ENCODE results near the gene MTIF2.
A peak's percentile ranks its signal among the peaks of the same experiment; 100 is the strongest.

Gene MTIF2

GRCh38 chr2:55268907-55269644 lies at the start of gene MTIF2:
MTIF2 (minus strand) TSS chr2:55269231; CDS start chr2:55263858, 5,373 bp downstream.
- peak; percentile 92 for DNase-seq (ENCODE audit: low read depth)
- no peak for TF ChIP-seq CTCF (IDR thresholded peaks at IDR 0.05; ENCODE audit: insufficient read depth, low read depth, low read length, missing control alignments)
- H3K4me3 ChIP-seq (ENCODE audit: low read length), result peak within 1 kb of the TSS; percentile 81

GRCh38 chr2:55314985-55315384 lies 46.0 kb upstream of the MTIF2 start:
- DNase-seq (ENCODE audit: low read depth), result no peak
- no peak overlapping the region for H3K4me3 ChIP-seq (ENCODE audit: low read length)
- TF ChIP-seq CTCF (IDR thresholded peaks at IDR 0.05; ENCODE audit: insufficient read depth, low read depth, low read length, missing control alignments), result no peak

GRCh38 chr2:55311444-55311870 lies 42.4 kb upstream of the MTIF2 start:
- peak; percentile 46 for TF ChIP-seq CTCF (IDR thresholded peaks at IDR 0.05; ENCODE audit: insufficient read depth, low read depth, low read length, missing control alignments)
- DNase-seq (ENCODE audit: low read depth), result peak; percentile 58
- H3K4me3 ChIP-seq (ENCODE audit: low read length), result no peak overlapping the region

GRCh38 chr2:55309446-55309845 lies 40.4 kb upstream of the MTIF2 start:
- peak; percentile 66 for DNase-seq (ENCODE audit: low read depth)
- no peak overlapping the region for H3K4me3 ChIP-seq (ENCODE audit: low read length)
- TF ChIP-seq CTCF (IDR thresholded peaks at IDR 0.05; ENCODE audit: insufficient read depth, low read depth, low read length, missing control alignments), result no peak

- DNase-seq (ENCODE audit: low read depth), result no peak
- H3K4me3 ChIP-seq (ENCODE audit: low read length), result no peak overlapping the region
- no peak for TF ChIP-seq CTCF (IDR thresholded peaks at IDR 0.05; ENCODE audit: insufficient read depth, low read depth, low read length, missing control alignments)
Observed at GRCh38 chr2:55302241-55302640, 33.2 kb upstream of the MTIF2 start.

- no peak overlapping the region for H3K4me3 ChIP-seq (ENCODE audit: low read length)
- no peak for TF ChIP-seq CTCF (IDR thresholded peaks at IDR 0.05; ENCODE audit: insufficient read depth, low read depth, low read length, missing control alignments)
- no peak for DNase-seq (ENCODE audit: low read depth)
Observed at GRCh38 chr2:55301277-55301676, 32.2 kb upstream of the MTIF2 start.

GRCh38 chr2:55296393-55296792 lies 27.4 kb upstream of the MTIF2 start:
- no peak for DNase-seq (ENCODE audit: low read depth)
- no peak for TF ChIP-seq CTCF (IDR thresholded peaks at IDR 0.05; ENCODE audit: insufficient read depth, low read depth, low read length, missing control alignments)
- no peak overlapping the region for H3K4me3 ChIP-seq (ENCODE audit: low read length)
